C4-2B (cell line): ENCODE measurements around the gene TSBP1.

Source experiments
- CTCF ChIP-seq: fragments of 450-650 bp; conservative IDR thresholded peaks from 2 replicates; pipeline ENCODE4 v1.5.1; 2017; ENCODE audit warnings: mild to moderate bottlenecking
- ZFX ChIP-seq: fragments of 450-650 bp; IDR thresholded peaks from 2 replicates; pipeline ENCODE4 v1.6.1; 2017

GRCh38 chr6:32391505-32391904 lies 19.8 kb upstream of the TSBP1 start:
- TF ChIP-seq CTCF (no peak), ZFX (no peak)
